ENCODE results near the gene ZCCHC7.

DNA sequence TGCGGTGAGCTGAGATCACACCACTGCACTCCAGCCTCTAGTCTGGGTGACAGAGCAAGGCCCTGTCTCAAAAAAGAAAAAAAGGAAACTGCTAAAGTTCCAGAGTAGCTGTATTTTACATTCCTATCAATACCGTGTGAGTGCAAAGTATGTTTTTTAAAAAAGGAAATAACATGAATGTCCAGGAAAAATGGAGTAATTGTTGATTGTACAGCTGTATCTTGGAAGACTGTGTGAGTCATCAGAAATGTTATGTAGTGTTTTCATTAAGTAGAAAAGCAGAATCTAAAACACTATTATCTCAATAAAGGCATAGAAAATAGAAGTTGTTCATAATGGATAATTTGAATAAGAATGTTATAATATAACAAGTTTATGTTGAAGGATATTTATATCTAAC, 53.9 kb downstream of the ZCCHC7 start:
- TF ChIP-seq, protein P1, sequence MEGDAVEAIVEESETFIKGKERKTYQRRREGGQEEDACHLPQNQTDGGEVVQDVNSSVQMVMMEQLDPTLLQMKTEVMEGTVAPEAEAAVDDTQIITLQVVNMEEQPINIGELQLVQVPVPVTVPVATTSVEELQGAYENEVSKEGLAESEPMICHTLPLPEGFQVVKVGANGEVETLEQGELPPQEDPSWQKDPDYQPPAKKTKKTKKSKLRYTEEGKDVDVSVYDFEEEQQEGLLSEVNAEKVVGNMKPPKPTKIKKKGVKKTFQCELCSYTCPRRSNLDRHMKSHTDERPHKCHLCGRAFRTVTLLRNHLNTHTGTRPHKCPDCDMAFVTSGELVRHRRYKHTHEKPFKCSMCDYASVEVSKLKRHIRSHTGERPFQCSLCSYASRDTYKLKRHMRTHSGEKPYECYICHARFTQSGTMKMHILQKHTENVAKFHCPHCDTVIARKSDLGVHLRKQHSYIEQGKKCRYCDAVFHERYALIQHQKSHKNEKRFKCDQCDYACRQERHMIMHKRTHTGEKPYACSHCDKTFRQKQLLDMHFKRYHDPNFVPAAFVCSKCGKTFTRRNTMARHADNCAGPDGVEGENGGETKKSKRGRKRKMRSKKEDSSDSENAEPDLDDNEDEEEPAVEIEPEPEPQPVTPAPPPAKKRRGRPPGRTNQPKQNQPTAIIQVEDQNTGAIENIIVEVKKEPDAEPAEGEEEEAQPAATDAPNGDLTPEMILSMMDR (IDR thresholded peaks at IDR 0.05), result no peak
- no peak for TF ChIP-seq POLR2A (IDR thresholded peaks at IDR 0.05)

Measured in thyroid gland (tissue), 4 donors.